K562 (cell line): ENCODE results near the gene CLEC17A. TPM values are rescaled to one million over a fixed set of nuclear protein-coding genes. Genes with fewer than 3 reads are reported as not detected.

Experiments used
- ATAC-seq: fragments of 200-7000 bp; cut with Tn5 transposase; 3 replicates; pipeline ENCODE4 v1.9.1; 2020; ENCODE audit warnings: moderate library complexity
- BruUV-seq: library from RNA; stranded (reverse); fragments of 400-500 nt; replicated peaks from 2 replicates; lab custom pipeline; 2021; lab: Mats Ljungman, UMichigan
- CTCF ChIA-PET: fragments of 300-600 bp; formaldehyde crosslinking; extraction: SDS; loops from one replicate; lab custom pipeline; 2021; ENCODE audit warnings: low intra/inter-chr PET ratio; lab: Yijun Ruan, JAX
- POLR2A ChIA-PET: fragments of 300-600, 350-650 bp; sonication (Branson Sonifier 250); formaldehyde crosslinking; extraction: SDS; loops from one replicate; lab custom pipeline; 2021; ENCODE audit warnings: antibody characterized with exemption, inconsistent platforms; lab: Yijun Ruan, JAX
- DNase-seq, 4 experiments: peaks; one replicate each; pipeline versions ENCODE4 v3.0.0 to v3.0.0-alpha.2; 2011 to 2018; ENCODE audit warnings: low spot score in 3 of 4, mixed read lengths in 3 of 4; ENCODE audit errors: extremely low read depth in 1 of 4
- FAIRE-seq: peaks from 2 replicates; lab custom pipeline; 2011; peaks lifted over from hg19 to GRCh38; lab: Jason Lieb, UNC
- H2AFZ ChIP-seq: 2 replicates; pipeline ENCODE4 v1.6.0; 2011; ENCODE audit warnings: low read depth, low read length, control low read depth, inconsistent platforms
- H3K27ac ChIP-seq: fragments of 200-600 bp; 3 replicates; pipeline ENCODE4 v1.8.0; 2011; ENCODE audit warnings: low read depth, mild to moderate bottlenecking, control low read depth, inconsistent platforms, low read length, moderate library complexity, mixed read lengths; ENCODE audit errors: extremely low read depth
- H3K27me3 ChIP-seq, 2 experiments: fragments of 300-600 bp in 1 of 2; 2 replicates in 1 of 2; 3 replicates in 1 of 2; pipeline versions ENCODE4 v1.6.0 to v1.8.0; 2011; ENCODE audit warnings: inconsistent platforms in 2 of 2, low read length in 2 of 2, mild to moderate bottlenecking in 1 of 2, mixed read lengths in 1 of 2, moderate library complexity in 1 of 2; ENCODE audit not compliant: control insufficient read depth in 2 of 2, insufficient read depth in 2 of 2
- H3K36me3 ChIP-seq: fragments of 300-600 bp; 3 replicates; pipeline ENCODE4 v1.8.0; 2011; ENCODE audit warnings: mild to moderate bottlenecking, low read length, inconsistent platforms; ENCODE audit not compliant: control insufficient read depth, insufficient read depth
- H3K4me1 ChIP-seq, 2 experiments: fragments of 200-600 bp in 1 of 2; replicated peaks in 1 of 2; 2 replicates in 1 of 2; 3 replicates in 1 of 2; pipeline versions ENCODE4 v1.5.1 to v1.8.0; 2011; ENCODE audit warnings: inconsistent platforms in 2 of 2, low read length in 2 of 2, mild to moderate bottlenecking in 1 of 2, mixed read lengths in 1 of 2, moderate library complexity in 1 of 2; ENCODE audit not compliant: control insufficient read depth in 2 of 2, insufficient read depth in 2 of 2
- H3K4me2 ChIP-seq: 2 replicates; pipeline ENCODE4 v1.6.1; 2011; ENCODE audit warnings: low read length, control low read depth, inconsistent platforms, mixed read lengths; ENCODE audit not compliant: insufficient read depth
- H3K4me3 ChIP-seq: fragments of 200-600 bp; sonication (generic), shearing (Covaris generic); 2 replicates; pipeline ENCODE4 v1.5.1; 2016; ENCODE audit warnings: control low read depth, inconsistent platforms
- H3K79me2 ChIP-seq: fragments of 200-600 bp; 3 replicates; pipeline ENCODE4 v1.8.0; 2011; ENCODE audit warnings: low read length, inconsistent platforms; ENCODE audit not compliant: control insufficient read depth, insufficient read depth
- H3K9ac ChIP-seq, 2 experiments: 2 replicates each; pipeline versions ENCODE4 v1.6.0 to v1.6.1; 2011; ENCODE audit warnings: low read depth in 2 of 2, low read length in 2 of 2, control low read depth in 1 of 2, inconsistent platforms in 1 of 2, mild to moderate bottlenecking in 1 of 2, mixed read lengths in 1 of 2; ENCODE audit not compliant: insufficient read depth in 1 of 2
- H3K9me1 ChIP-seq: one replicate; pipeline ENCODE4 v1.6.0; 2011; ENCODE audit warnings: inconsistent platforms, mild to moderate bottlenecking, low read length, moderate library complexity; ENCODE audit not compliant: control insufficient read depth, insufficient read depth
- H3K9me3 ChIP-seq: replicated peaks from 2 replicates; pipeline ENCODE4 v1.5.1; 2011; ENCODE audit warnings: low read depth, low read length, inconsistent platforms; ENCODE audit not compliant: control insufficient read depth, insufficient read depth
- H4K20me1 ChIP-seq: replicated peaks from 2 replicates; pipeline ENCODE4 v1.6.1; 2011; ENCODE audit warnings: low read length, inconsistent platforms, mixed read lengths; ENCODE audit not compliant: control insufficient read depth, insufficient read depth
- HMG20A ChIP-seq: fragments of 450-650 bp; formaldehyde crosslinking; conservative IDR thresholded peaks from 2 replicates; pipeline ENCODE4 v1.4.0; 2020; ENCODE audit warnings: mild to moderate bottlenecking, mixed read lengths
- LEF1 ChIP-seq: fragments of 450-650 bp; IDR thresholded peaks from 2 replicates; pipeline ENCODE4 v1.6.1; 2016; ENCODE audit warnings: mild to moderate bottlenecking
- MYBL2 ChIP-seq, 2 experiments: fragments of 450-650 bp in 1 of 2; sonication (generic) in 1 of 2; formaldehyde crosslinking in 1 of 2; IDR thresholded peaks; 2 replicates each; pipeline versions ENCODE4 v1.6.1 to v1.8.1; 2017 to 2022; ENCODE audit warnings: borderline replicate concordance in 1 of 2, inconsistent platforms in 1 of 2, low read depth in 1 of 2, mild to moderate bottlenecking in 1 of 2, missing genetic modification reagents in 1 of 2, moderate library complexity in 1 of 2
- MYC ChIP-seq, 2 experiments: fragments of 250-450 bp in 1 of 2; sonication (Bioruptor Pico) in 1 of 2; IDR thresholded peaks; 2 replicates each; pipeline versions ENCODE4 v1.5.1 to v1.6.1; 2012 to 2021; ENCODE audit warnings: low read depth in 2 of 2, borderline replicate concordance in 1 of 2, improper control_type of control experiment in 1 of 2, low read length in 1 of 2, mild to moderate bottlenecking in 1 of 2, moderate library complexity in 1 of 2
- NFE2 ChIP-seq: IDR thresholded peaks from 2 replicates; pipeline ENCODE4 v1.6.1; 2014; ENCODE audit warnings: antibody characterized with exemption, low read depth
- POLR2A ChIP-seq: fragments of 450-650 bp; conservative IDR thresholded peaks from 2 replicates; pipeline ENCODE4 v1.6.1; 2016
- POLR2G ChIP-seq: fragments of 200-400 bp; formaldehyde crosslinking; IDR thresholded peaks from 2 replicates; pipeline ENCODE4 v1.6.1; 2017; ENCODE audit warnings: low read depth, mild to moderate bottlenecking, antibody characterized with exemption, low read length, moderate library complexity
- RBFOX2 ChIP-seq: fragments of 200-400 bp; formaldehyde crosslinking; IDR thresholded peaks from 2 replicates; pipeline ENCODE4 v1.6.1; 2017; ENCODE audit warnings: low read depth, mild to moderate bottlenecking, low read length, moderate library complexity
- ZBTB33 ChIP-seq: sonication (generic); formaldehyde crosslinking; IDR thresholded peaks from 2 replicates; pipeline ENCODE4 v1.8.1; 2023; ENCODE audit warnings: mild to moderate bottlenecking, missing genetic modification reagents
- ZNF121 ChIP-seq: sonication (generic); formaldehyde crosslinking; conservative IDR thresholded peaks from 2 replicates; pipeline ENCODE4 v1.8.0; 2022; ENCODE audit warnings: missing genetic modification reagents
- ZNF384 ChIP-seq: IDR thresholded peaks from 2 replicates; pipeline ENCODE4 v1.6.1; 2012; ENCODE audit warnings: low read depth, low read length, improper control_type of control experiment
- ZNF398 ChIP-seq: fragments of 250-450 bp; sonication (Bioruptor Pico); IDR thresholded peaks from 2 replicates; pipeline ENCODE4 v1.8.0; 2021; ENCODE audit warnings: moderate library complexity, mild to moderate bottlenecking, inconsistent platforms
- WGBS: fragments of 100-300 bp; shearing (Covaris generic); methylation state at CpG from one replicate; pipeline ENCODE4 v1.1.6; 2016; ENCODE audit warnings: low coverage, mixed read lengths; ENCODE audit not compliant: insufficient coverage; ENCODE audit errors: missing lambda C conversion rate; 5-methylcytosine and 5-hydroxymethylcytosine counted together
- in situ Hi-C: fragments of 300-500 bp; cut with MboI; formaldehyde crosslinking; loops from 4 replicates; pipeline ENCODE4 v1.15.0; 2018; ENCODE audit warnings: inconsistent platforms, mixed read lengths
- intact Hi-C: fragments of 100-400 bp; cut with micrococcal nuclease; formaldehyde crosslinking; loops from 2 replicates; pipeline ENCODE4 v1.14.2; 2022
- polyA plus RNA-seq, 8 experiments: library from polyadenylated mRNA; depleted of rRNA in 4 of 8; stranded (reverse) in 5 of 8; unstranded in 3 of 8; fragments of >200 nt; fragmentation: Nextera tagmentation in 2 of 8; fragmentation: Illumina TruSeq in 1 of 8; extraction: Ambion mirVana in 2 of 8; extraction: Trizol in 1 of 8; gene quantifications; 2 replicates each; pipeline versions ENCODE4 v1.2.1 to v1.2.3, GENCODE V29; 2011 to 2014; ENCODE audit warnings: inconsistent platforms in 1 of 8, missing spikeins in 1 of 8
- total RNA-seq, 7 experiments: library from RNA; depleted of rRNA in 6 of 7; stranded (reverse); fragments of >200 nt in 6 of 7; fragmentation: Illumina TruSeq in 2 of 7; extraction: Trizol in 2 of 7; gene quantifications; 2 replicates each; pipeline versions ENCODE4 v1.2.1 to v1.2.3, GENCODE V29; 2011 to 2021; ENCODE audit warnings: low replicate concordance in 1 of 7
- TF ChIP-seq, protein P1 (sequence below), 2 experiments: fragments of 450-650 bp in 1 of 2; sonication (generic) in 1 of 2; formaldehyde crosslinking in 1 of 2; IDR thresholded peaks in 1 of 2; conservative IDR thresholded peaks in 1 of 2; 2 replicates each; pipeline versions ENCODE4 v1.6.1 to v1.8.1; 2016 to 2023; ENCODE audit warnings: mild to moderate bottlenecking in 2 of 2, moderate library complexity in 2 of 2, inconsistent platforms in 1 of 2, missing genetic modification reagents in 1 of 2

CLEC17A gene
- total and polyA plus RNA-seq, 9 of the 15 experiments (the other 6 are each of a cell fraction or from before 2014, with no cell fraction given), result 0.03 TPM; not detected in 8

DNA sequence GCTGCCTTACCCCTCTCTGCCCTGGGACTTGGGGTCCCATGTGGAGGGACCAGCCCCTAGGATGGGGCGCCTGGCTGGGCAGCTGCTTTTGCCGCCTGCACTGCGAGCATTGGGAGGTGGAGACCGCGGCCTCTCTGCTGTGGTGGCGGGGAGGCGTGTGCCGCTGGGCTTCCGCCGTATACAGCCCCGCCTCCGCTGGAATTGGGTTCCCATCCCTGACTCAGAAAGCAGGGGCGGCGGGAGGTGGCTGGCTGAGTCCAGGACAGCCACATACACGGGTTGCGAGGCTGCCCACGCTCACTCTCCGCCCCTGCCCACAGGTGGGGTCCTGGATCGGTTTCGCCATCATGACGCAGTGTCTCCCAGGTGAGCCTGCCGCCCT is 17.6 kb upstream of the CLEC17A start:
- intact Hi-C loops (no loop called here), in situ Hi-C loops (no loop called here)
- no peak overlapping the region for H3K4me3 ChIP-seq
- ChIA-PET POLR2A (interaction anchor here (0.6 to 0.7 kb wide), 2 partner anchors 11 to 385 kb away, joined by 3 read pairs; no protein-coding TSS in a partner anchor), CTCF (no interaction called here)
- peaks cover 56% of the 10 kb centered on the region; the same call in 2 of the 3 replicates for H3K36me3 ChIP-seq
- no peak overlapping the region for H3K4me2 ChIP-seq
- peaks cover 9% of the 10 kb centered on the region; the same call in 1 of the 2 replicates for H4K20me1 ChIP-seq
- TF ChIP-seq HMG20A (CRISPR knock-in tag), result no peak
- TF ChIP-seq POLR2G, result peak; percentile 54
- TF ChIP-seq, protein P1, sequence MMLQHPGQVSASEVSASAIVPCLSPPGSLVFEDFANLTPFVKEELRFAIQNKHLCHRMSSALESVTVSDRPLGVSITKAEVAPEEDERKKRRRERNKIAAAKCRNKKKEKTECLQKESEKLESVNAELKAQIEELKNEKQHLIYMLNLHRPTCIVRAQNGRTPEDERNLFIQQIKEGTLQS (IDR thresholded peaks at IDR 0.05), result peak; percentile 27; the same call in 1 of the 2 replicates
- TF ChIP-seq, protein P1 (CRISPR knock-in tag; conservative IDR thresholded peaks at IDR 0.05), result no peak
- TF ChIP-seq MYC (IDR thresholded peaks at IDR 0.05; ENCODE audit: low read depth, low read length), result no peak
- TF ChIP-seq MYC (CRISPR knock-in tag; IDR thresholded peaks at IDR 0.05; ENCODE audit: borderline replicate concordance, low read depth), result no peak
- TF ChIP-seq ZNF121 (CRISPR knock-in tag), result no peak
- TF ChIP-seq MYBL2 (IDR thresholded peaks at IDR 0.05; ENCODE audit: low read depth), result no peak
- TF ChIP-seq MYBL2 (CRISPR knock-in tag; IDR thresholded peaks at IDR 0.05; ENCODE audit: borderline replicate concordance), result no peak
- TF ChIP-seq LEF1, result no peak
- TF ChIP-seq NFE2, result no peak
- TF ChIP-seq POLR2A, result no peak; the same call in 1 of the 2 replicates
- TF ChIP-seq ZNF398, result no peak
- peak; percentile 99 for TF ChIP-seq ZBTB33
- TF ChIP-seq RBFOX2, result peak; percentile 22
- no peak for TF ChIP-seq ZNF384
- DNase-seq, result no peak
- peaks cover 12 to 84% of the 10 kb centered on the region in 2 experiments; a peak in 4 of 5 replicates for H3K4me1 ChIP-seq
- WGBS, result 91% methylated on average over 18 of the region's 22 CpGs
- no peak for ATAC-seq
- H2AFZ ChIP-seq, result no peak overlapping the region
- H3K27ac ChIP-seq, result no peak overlapping the region
- H3K9me3 ChIP-seq, result no peaks in the 10 kb centered on the region
- peaks cover 31% of the 10 kb centered on the region for H3K79me2 ChIP-seq
- no peaks in the 10 kb centered on the region for H3K27me3 ChIP-seq
- no peak for FAIRE-seq
- peaks cover 8% of the 10 kb centered on the region for H3K9me1 ChIP-seq
- BruUV-seq, result TSS peak; percentile 94
- H3K9ac ChIP-seq, result no peak overlapping the region
